Measurements from ENCODE around the gene PPP2R2D. TPM values are rescaled to one million over a fixed set of nuclear protein-coding genes. Genes with fewer than 3 reads are reported as not detected.

The PPP2R2D gene
- total RNA-seq, 1 experiment from 2014 or later, result 41.0 TPM

DNA sequence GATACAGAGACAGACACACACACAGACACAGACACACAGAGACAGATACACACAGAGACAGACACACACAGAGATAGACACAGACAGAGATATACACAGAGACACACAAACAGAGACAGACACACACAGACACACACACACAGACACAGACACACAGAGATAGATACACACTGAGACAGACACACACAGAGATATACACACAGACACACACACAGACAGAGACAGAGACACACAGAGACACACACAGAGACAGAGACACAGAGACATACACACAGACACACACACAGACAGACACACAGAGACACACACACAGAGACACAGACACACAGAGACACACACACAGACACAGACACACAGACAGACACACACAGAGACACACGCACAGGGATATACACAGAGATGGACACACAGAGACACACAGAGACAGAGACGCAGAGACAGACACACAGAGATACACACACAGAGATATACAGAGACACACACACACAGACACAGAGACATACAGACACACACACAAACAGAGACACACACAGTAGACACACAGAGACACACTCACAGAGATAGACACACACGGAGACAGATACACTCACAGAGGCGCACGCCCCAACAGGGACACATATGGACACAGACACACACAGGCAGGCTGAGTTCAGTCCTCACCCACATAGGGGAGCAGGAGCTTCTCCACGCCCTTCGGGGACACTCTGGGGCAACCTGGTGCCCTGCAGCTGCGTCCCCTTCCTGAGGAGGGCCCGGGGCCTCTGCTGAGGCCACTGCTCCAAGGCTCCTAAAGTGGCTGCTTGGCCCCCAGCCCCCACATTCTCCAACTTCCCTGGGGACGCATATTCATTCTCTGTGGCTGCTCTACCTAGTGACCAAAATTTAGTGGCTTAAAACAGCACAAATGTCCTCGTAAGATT is 10.3 kb upstream of the PPP2R2D start:
- BruUV-seq (replicated peaks), result no TSS peak
- TF ChIP-seq SIN3A (IDR thresholded peaks at IDR 0.05; ENCODE audit: borderline replicate concordance, insufficient read depth, low read depth, low read length) (no peak), POLR2AphosphoS5 (IDR thresholded peaks at IDR 0.05; ENCODE audit: low read depth, low read length) (no peak), REST (IDR thresholded peaks at IDR 0.05; ENCODE audit: insufficient read depth in 1 of 2, low read depth in 2 of 2, low read length in 1 of 2) (no peak), TCF7L2 (IDR thresholded peaks at IDR 0.05; ENCODE audit: low read depth, low read length) (no peak)
- TF ChIP-seq, protein P1, sequence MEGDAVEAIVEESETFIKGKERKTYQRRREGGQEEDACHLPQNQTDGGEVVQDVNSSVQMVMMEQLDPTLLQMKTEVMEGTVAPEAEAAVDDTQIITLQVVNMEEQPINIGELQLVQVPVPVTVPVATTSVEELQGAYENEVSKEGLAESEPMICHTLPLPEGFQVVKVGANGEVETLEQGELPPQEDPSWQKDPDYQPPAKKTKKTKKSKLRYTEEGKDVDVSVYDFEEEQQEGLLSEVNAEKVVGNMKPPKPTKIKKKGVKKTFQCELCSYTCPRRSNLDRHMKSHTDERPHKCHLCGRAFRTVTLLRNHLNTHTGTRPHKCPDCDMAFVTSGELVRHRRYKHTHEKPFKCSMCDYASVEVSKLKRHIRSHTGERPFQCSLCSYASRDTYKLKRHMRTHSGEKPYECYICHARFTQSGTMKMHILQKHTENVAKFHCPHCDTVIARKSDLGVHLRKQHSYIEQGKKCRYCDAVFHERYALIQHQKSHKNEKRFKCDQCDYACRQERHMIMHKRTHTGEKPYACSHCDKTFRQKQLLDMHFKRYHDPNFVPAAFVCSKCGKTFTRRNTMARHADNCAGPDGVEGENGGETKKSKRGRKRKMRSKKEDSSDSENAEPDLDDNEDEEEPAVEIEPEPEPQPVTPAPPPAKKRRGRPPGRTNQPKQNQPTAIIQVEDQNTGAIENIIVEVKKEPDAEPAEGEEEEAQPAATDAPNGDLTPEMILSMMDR (IDR thresholded peaks at IDR 0.05), result no peak
- no peak overlapping the region for H3K4me3 ChIP-seq (ENCODE audit: low read depth in 2 of 2, low read length in 2 of 2)
- in situ Hi-C loops (cut with HindIII; ENCODE audit: low pct_unique_long_range_greater_than_20kb, low sequenced_read_pairs), result no loop called here
- no peak overlapping the region for H3K27ac ChIP-seq (ENCODE audit: low read length)
- H3K4me1 ChIP-seq (ENCODE audit: control insufficient read depth, insufficient read depth, low read length), result no peaks in the 10 kb centered on the region
- ChIA-PET CTCF (interaction anchor here (0.7 to 1.9 kb wide), 2 partner anchors 9 to 174 kb away, joined by 4 to 14 read pairs; no protein-coding TSS in a partner anchor), POLR2A (interaction anchor here (0.6 kb wide), 1 partner anchor 9 kb away, joined by 9 read pairs; no protein-coding TSS in a partner anchor)
- no peaks in the 10 kb centered on the region for H3K36me3 ChIP-seq (ENCODE audit: control insufficient read depth, insufficient read depth, low read length)
- intact Hi-C loops (cut with micrococcal nuclease; ENCODE audit: unreplicated experiment), result no loop called here
- ATAC-seq (peak; percentile 42), DNase-seq (ENCODE audit: low read depth, low spot score) (no peak)
- no peaks in the 10 kb centered on the region for H3K9me3 ChIP-seq (ENCODE audit: control insufficient read depth, insufficient read depth, low read depth, low read length)
- no peaks in the 10 kb centered on the region for H3K27me3 ChIP-seq (ENCODE audit: control insufficient read depth, insufficient read depth, low read length)

- CTCF ChIA-PET, result interaction anchor here (0.7 to 1.9 kb wide), 2 partner anchors 9 to 173 kb away, joined by 4 to 14 read pairs; no protein-coding TSS in a partner anchor
- in situ Hi-C loops (cut with HindIII; ENCODE audit: low pct_unique_long_range_greater_than_20kb, low sequenced_read_pairs) (no loop called here), intact Hi-C loops (cut with micrococcal nuclease; ENCODE audit: unreplicated experiment) (no loop called here)
- Histone ChIP-seq H3K27ac (ENCODE audit: low read length) (no peak overlapping the region), H3K4me3 (ENCODE audit: low read depth in 2 of 2, low read length in 2 of 2) (no peak overlapping the region; a peak in 1 of 4 replicates), H3K9me3 (ENCODE audit: control insufficient read depth, insufficient read depth, low read depth, low read length) (no peaks in the 10 kb centered on the region), H3K4me1 (ENCODE audit: control insufficient read depth, insufficient read depth, low read length) (no peaks in the 10 kb centered on the region), H3K27me3 (ENCODE audit: control insufficient read depth, insufficient read depth, low read length) (no peaks in the 10 kb centered on the region), H3K36me3 (ENCODE audit: control insufficient read depth, insufficient read depth, low read length) (no peaks in the 10 kb centered on the region)
- DNase-seq (ENCODE audit: low read depth, low spot score), result no peak
- no peak for TF ChIP-seq POLR2AphosphoS5 (IDR thresholded peaks at IDR 0.05; ENCODE audit: low read depth, low read length)
- no peak for TF ChIP-seq REST (IDR thresholded peaks at IDR 0.05; ENCODE audit: insufficient read depth in 1 of 2, low read depth in 2 of 2, low read length in 1 of 2)
- TF ChIP-seq TCF7L2 (IDR thresholded peaks at IDR 0.05; ENCODE audit: low read depth, low read length), result no peak
- TF ChIP-seq, protein P1 (IDR thresholded peaks at IDR 0.05), result no peak; the same call in 1 of the 2 replicates
- no peak for TF ChIP-seq SIN3A (IDR thresholded peaks at IDR 0.05; ENCODE audit: borderline replicate concordance, insufficient read depth, low read depth, low read length)
- BruUV-seq (replicated peaks), result no TSS peak
- ATAC-seq, result peak; percentile 87
- POLR2A ChIA-PET, result interaction anchor here (0.6 to 0.7 kb wide), 2 partner anchors 10 to 41 kb away, joined by 5 to 9 read pairs; no protein-coding TSS in a partner anchor
Observed at GRCh38 chr10:131891196-131891928, 9.4 kb upstream of the PPP2R2D start.
